Left renal pelvis (tissue), 4 donors: ENCODE measurements around the gene SPAG6. TPM values are rescaled to one million over a fixed set of nuclear protein-coding genes. Genes with fewer than 3 reads are reported as not detected.

Experiments
- DNase-seq, 4 donors: peaks; one replicate each; pipeline ENCODE4 v3.0.0-alpha.2; 2013; ENCODE audit warnings: low read depth in 4 of 4, low spot score in 3 of 4
- polyA plus RNA-seq, 4 donors: library from polyadenylated mRNA; unstranded; fragments of 120-200 nt; gene quantifications; one replicate each; pipeline ENCODE4 v1.2.1, GENCODE V29; 2013; ENCODE audit not compliant: insufficient read length in 4 of 4

SPAG6 gene
- polyA plus RNA-seq, 4 donors = 0.29 to 1.4 (median 1.0) TPM

- DNase-seq = peak in 2 of 4 donors; percentile 24 to 48
Measured at GRCh38 chr10:22427890-22428571, 82.7 kb downstream of the SPAG6 start.

GRCh38 chr10:22429146-22429545, 83.8 kb downstream of the SPAG6 start:
- no peak for DNase-seq

DNA sequence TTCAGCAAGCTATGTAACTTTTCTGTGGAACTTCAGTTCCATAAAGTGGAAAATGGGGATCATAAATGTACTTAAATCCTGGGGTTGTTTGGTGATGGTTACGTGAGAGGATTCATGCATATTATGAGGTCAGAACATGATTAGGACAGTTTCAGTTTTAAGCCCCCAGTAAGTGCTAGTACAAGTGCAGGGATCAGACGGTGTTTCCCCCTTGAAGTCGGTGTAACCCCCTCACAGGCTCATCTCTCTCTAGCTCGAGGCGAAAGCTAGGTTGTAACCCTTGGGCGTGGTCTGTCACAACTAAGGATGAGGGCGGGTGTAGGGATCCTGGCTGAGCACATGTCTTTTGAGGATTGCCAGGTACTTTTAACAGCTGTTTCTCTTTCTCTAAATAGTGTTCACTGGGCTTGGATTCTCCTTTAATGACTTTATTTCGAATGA, 84.7 kb downstream of the SPAG6 start:
- DNase-seq = no peak

- no peak for DNase-seq
Measured at GRCh38 chr10:22433875-22434274, 88.6 kb downstream of the SPAG6 start.

DNA sequence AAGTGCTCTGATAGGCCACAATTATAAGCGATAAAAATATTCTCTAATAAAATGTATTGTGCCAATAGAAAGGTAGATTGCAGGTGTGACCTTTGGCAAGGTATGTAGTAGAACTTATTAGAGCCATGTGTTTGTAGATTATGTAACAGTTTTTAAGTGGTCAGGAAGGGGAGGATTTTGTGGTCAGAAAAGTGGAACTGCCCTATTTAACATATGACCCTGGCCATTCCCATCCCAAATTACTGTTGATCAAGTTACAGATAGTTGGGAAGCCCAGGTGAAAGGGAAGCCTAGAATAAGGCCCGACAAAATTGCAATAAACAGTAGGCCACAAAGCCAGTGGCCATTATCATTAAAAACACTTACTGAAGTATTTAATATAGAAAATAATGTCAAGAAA, 89.2 kb downstream of the SPAG6 start:
- DNase-seq = no peak

DNA sequence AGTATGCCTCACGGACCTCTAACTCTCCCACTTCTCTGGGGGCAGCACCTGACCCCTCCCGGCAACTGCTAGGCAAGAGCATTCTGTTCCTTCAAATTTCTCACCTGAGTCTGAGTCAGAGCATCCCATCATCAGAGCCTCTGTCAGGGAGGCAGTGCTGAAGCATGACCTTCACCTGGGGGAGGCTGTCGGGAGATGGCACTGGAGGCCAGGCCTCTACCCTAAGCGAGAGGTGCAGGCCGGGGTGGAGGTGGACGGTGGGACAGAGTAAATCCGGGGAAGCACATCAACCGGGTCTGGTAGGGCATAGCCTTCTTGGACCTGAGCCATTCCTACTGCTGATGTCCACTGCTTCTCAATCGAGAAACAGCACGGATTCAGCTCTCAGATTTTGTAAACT, 90.4 kb downstream of the SPAG6 start:
- DNase-seq = no peak

DNA sequence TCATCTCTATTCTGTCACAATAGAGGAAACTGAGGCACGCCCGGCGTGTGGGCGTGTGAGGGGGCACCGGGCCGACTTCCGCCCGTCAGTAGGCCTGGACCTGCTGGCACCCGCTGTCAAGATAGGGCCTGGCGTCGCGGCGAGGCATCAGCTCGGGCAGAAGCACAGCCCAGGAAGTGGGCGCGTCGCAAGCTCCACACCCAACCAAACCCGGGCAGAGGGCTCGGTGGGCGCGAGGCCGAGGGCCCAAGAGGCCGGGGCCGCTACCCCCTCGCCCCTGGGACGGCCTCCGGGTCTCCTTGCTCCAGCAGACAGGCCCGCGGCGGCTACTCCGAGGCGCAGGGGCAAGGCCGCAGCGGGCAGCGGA, 91.2 kb downstream of the SPAG6 start:
- no peak for DNase-seq

DNA sequence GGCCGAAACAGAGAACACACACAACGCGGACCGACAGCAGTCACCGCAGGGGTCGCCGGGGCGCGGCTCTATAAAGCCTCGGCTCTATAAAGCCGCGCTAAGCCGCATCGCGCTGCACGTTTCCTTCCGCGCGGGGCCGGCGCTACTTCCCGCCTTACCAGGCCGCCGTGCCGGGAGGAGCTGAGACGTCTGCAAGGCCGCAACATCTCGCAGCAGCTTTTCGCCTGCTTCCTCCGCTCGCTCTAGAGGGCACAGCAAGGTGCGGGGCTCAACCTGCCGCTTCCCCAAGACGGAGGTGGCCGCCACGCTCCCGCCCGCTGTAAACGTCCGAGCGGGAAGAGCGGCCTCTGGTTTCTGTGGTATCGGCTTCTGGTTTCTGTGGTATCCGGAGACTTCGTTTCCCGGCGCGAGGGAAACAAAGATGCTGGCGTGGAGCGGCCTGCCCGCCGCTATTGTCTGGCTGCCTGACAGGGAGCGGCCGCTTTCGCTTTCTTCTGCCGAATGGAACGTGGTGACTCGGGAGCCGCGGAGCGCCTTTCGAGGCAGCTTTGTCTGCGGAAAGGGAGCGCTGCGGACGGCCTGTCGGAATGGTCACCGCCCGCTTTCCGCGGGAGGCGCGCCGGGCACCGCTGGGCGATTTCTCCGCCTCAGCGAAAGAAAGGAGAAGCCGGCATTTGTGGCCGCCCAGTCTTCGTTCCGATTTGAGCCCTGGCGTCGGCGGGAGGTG, 91.8 kb downstream of the SPAG6 start:
- DNase-seq = peak; percentile 82 to 83 (median 82)

- DNase-seq = peak in 3 of 4 donors; percentile 42 to 63 (median 44)
Measured at GRCh38 chr10:22437620-22438588, 92.6 kb downstream of the SPAG6 start.

DNA sequence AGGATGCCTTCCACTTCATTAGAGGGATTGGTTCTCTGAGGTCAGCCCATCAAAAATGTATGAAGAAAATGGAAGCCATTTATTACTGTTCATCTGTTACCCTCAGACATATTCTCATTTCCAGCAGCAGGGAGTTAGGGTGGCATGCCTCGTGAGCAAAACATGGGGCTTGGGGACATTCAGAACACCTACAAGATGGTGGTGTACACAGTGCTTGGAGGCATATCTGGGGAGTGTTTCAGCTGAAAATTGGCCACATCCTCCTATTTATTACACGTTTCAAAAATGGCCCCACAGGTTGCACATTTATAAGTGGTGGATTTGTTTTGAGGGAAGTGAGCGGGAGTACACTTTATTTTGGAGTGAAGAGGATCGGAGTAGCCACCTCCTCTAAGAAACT, 93.4 kb downstream of the SPAG6 start:
- DNase-seq = no peak

GRCh38 chr10:22442063-22442462, 96.8 kb downstream of the SPAG6 start:
- DNase-seq = no peak

- DNase-seq = no peak
Measured at GRCh38 chr10:22442468-22442867, 97.2 kb downstream of the SPAG6 start.

GRCh38 chr10:22443175-22443901, 98.0 kb downstream of the SPAG6 start:
- DNase-seq = no peak

DNA sequence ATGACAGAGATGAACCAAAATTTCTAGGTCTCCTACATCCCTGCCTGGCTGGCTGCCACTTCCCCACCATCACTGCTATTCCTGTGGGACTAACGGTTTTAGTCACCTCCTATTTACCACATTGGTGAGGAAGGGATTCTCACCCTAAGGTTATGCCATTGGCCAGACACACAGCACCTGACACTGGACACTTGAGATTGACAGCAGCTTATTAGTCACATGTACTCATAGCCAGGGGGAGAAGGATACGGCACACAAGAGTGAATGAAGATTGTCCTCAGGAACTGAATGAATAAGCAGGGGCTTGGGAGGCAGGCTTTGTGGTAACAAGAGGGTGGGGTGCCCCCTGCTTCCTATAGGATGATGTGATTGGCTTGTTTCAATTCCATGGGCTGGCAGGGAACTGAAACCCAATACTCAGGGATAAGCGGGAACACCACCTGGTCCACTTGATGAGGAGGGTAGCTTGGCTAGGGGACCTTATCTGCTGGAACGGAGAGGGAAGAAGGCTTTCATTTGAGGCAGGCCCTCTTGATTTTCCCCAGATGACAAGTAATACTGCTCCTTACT, 99.0 kb downstream of the SPAG6 start:
- no peak for DNase-seq

DNA sequence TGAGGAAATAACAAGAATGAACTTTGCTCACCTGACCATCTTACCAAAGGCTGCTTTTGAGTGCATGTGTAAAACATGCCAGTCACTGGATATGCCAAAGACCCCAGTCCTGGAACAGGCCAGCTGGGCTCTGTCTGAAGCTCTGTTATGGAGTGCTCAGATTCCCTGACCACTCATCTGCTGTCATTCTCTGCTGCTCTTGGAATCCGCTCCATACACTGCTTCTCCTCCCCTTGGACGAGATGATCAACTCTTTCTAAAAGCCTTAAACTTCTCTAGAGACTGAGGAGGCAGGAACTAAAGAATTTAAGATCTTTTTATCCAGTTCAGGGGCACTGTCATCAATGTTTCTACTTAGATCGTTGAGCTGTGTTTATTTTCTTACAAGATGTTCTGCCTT, 100.2 kb downstream of the SPAG6 start:
- no peak for DNase-seq

GRCh38 chr10:22447068-22447467, 101.8 kb downstream of the SPAG6 start:
- DNase-seq = no peak

GRCh38 chr10:22451346-22451745, 106.0 kb downstream of the SPAG6 start:
- no peak for DNase-seq

GRCh38 chr10:22453320-22453719, 108.0 kb downstream of the SPAG6 start:
- no peak for DNase-seq

GRCh38 chr10:22453948-22454591, 108.8 kb downstream of the SPAG6 start:
- no peak for DNase-seq

DNA sequence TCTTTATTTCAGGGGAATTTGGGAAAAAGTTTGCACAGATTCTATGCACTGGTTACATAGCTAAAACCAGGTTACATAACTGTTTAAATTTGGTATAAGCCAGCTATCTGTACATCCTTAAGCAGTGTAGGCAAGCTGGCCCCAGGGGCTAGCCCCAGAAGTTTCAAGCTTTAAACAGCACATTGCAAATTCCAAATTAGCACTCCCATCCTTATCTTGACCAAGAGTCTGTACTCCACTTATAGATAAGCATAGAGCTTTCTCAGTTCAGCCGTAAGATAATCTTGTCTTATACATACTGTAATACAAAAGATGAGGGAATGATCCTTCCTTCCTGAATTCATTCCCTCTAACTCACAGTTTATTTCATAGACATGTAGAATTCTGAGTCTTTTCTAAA, 109.3 kb downstream of the SPAG6 start:
- no peak for DNase-seq
